GM19025 (cell line): ENCODE measurements around the gene POLN.
"Not testable (repeated sequence)": the region's sequence is repeated elsewhere in the genome, so short reads cannot be mapped to it uniquely, and the experiment has no call there.

Source experiments
- ATAC-seq: cut with Tn5 transposase; IDR thresholded peaks from one replicate; pipeline ENCODE4 v1.9.1; 2021; ENCODE audit warnings: mild to moderate bottlenecking, low read depth, moderate library complexity; ENCODE audit not compliant: unreplicated experiment

Gene POLN

GRCh38 chr4:2047031-2047660 is 194.8 kb downstream of the POLN start:
- no peak for ATAC-seq

- ATAC-seq: no peak
Measured at GRCh38 chr4:2046031-2046961, 195.6 kb downstream of the POLN start.

- no peak for ATAC-seq
Measured at GRCh38 chr4:2045518-2045951, 196.4 kb downstream of the POLN start.

- no peak for ATAC-seq
Measured at GRCh38 chr4:2044542-2045517, 197.1 kb downstream of the POLN start.

GRCh38 chr4:2044119-2044485 is 197.8 kb downstream of the POLN start:
- ATAC-seq: no peak

GRCh38 chr4:2043396-2044118 is 198.4 kb downstream of the POLN start:
- ATAC-seq: no peak

GRCh38 chr4:2042947-2043395 is 198.9 kb downstream of the POLN start:
- ATAC-seq: no peak

- ATAC-seq: no peak
Measured at GRCh38 chr4:2042204-2042946, 199.5 kb downstream of the POLN start.

GRCh38 chr4:2041239-2042130 is 200.4 kb downstream of the POLN start:
- ATAC-seq: no peak

GRCh38 chr4:2040391-2041238 is 201.3 kb downstream of the POLN start:
- ATAC-seq: no peak

- no peak for ATAC-seq
Measured at GRCh38 chr4:2036866-2037265, 205.1 kb downstream of the POLN start.

GRCh38 chr4:2036327-2036726 is 205.6 kb downstream of the POLN start:
- no peak for ATAC-seq

GRCh38 chr4:2031161-2031560 is 210.8 kb downstream of the POLN start:
- ATAC-seq: not testable (repeated sequence)

GRCh38 chr4:2027120-2027519 is 214.8 kb downstream of the POLN start:
- not testable (repeated sequence) for ATAC-seq

- no peak for ATAC-seq
Measured at GRCh38 chr4:2025817-2026216, 216.1 kb downstream of the POLN start.

GRCh38 chr4:2024683-2025082 is 217.2 kb downstream of the POLN start:
- ATAC-seq: no peak
